GM23248 (cell line): ENCODE data around the gene ZMIZ1. TPM values are rescaled to one million over a fixed set of nuclear protein-coding genes. Genes with fewer than 3 reads are reported as not detected.

ENCODE experiments used
- DNase-seq: peaks from one replicate; pipeline ENCODE4 v3.0.0-alpha.2; 2015
- H2AFZ ChIP-seq: fragments of 200-600 bp; sonication (generic); 2 replicates; pipeline ENCODE4 v1.6.1; 2016; ENCODE audit warnings: antibody characterized with exemption
- H3F3A ChIP-seq: fragments of 200-600 bp; sonication (generic); 2 replicates; pipeline ENCODE4 v1.6.1; 2016; ENCODE audit warnings: mild to moderate bottlenecking, antibody characterized with exemption, mixed run types; ENCODE audit not compliant: insufficient read depth
- H3K27ac ChIP-seq: fragments of 200-600 bp; sonication (generic); 2 replicates; pipeline ENCODE4 v1.5.1; 2016; ENCODE audit warnings: mild to moderate bottlenecking
- H3K27me3 ChIP-seq: fragments of 200-600 bp; sonication (generic); replicated peaks from 2 replicates; pipeline ENCODE4 v1.6.1; 2016; ENCODE audit warnings: mild to moderate bottlenecking; ENCODE audit not compliant: insufficient read depth
- H3K36me3 ChIP-seq: fragments of 200-600 bp; sonication (generic); 2 replicates; pipeline ENCODE4 v1.6.1; 2016; ENCODE audit warnings: low read depth, mild to moderate bottlenecking
- H3K4me1 ChIP-seq: fragments of 200-600 bp; sonication (generic); 2 replicates; pipeline ENCODE4 v1.6.1; 2016; ENCODE audit warnings: mild to moderate bottlenecking; ENCODE audit not compliant: insufficient read depth
- H3K4me2 ChIP-seq: fragments of 200-600 bp; sonication (generic); one replicate; pipeline ENCODE4 v1.6.1; 2016; ENCODE audit warnings: mild to moderate bottlenecking; ENCODE audit not compliant: unreplicated experiment
- H3K4me3 ChIP-seq: fragments of 200-600 bp; sonication (generic); 2 replicates; pipeline ENCODE4 v1.5.1; 2016; ENCODE audit warnings: mild to moderate bottlenecking
- H3K79me2 ChIP-seq: fragments of 200-600 bp; sonication (generic); 2 replicates; pipeline ENCODE4 v1.6.1; 2016; ENCODE audit warnings: mild to moderate bottlenecking; ENCODE audit not compliant: insufficient read depth
- H3K9ac ChIP-seq: fragments of 200-600 bp; sonication (generic); 2 replicates; pipeline ENCODE4 v1.6.1; 2016; ENCODE audit warnings: mild to moderate bottlenecking
- H3K9me2 ChIP-seq: fragments of 200-600 bp; sonication (generic); 2 replicates; pipeline ENCODE4 v1.6.1; 2016; ENCODE audit warnings: mixed run types, mild to moderate bottlenecking, moderate library complexity; ENCODE audit not compliant: insufficient read depth
- H3K9me3 ChIP-seq: fragments of 200-600 bp; sonication (generic); one replicate; pipeline ENCODE4 v1.6.1; 2017; ENCODE audit warnings: low read depth
- H4K20me1 ChIP-seq: fragments of 200-600 bp; sonication (generic); 2 replicates; pipeline ENCODE4 v1.6.0; 2016; ENCODE audit not compliant: insufficient read depth
- EZH2 ChIP-seq: fragments of 200-600 bp; sonication (generic); IDR thresholded peaks from 2 replicates; pipeline ENCODE4 v1.6.1; 2018; ENCODE audit warnings: antibody characterized with exemption, mild to moderate bottlenecking; ENCODE audit not compliant: insufficient read depth, poor library complexity, severe bottlenecking
- EZH2phosphoT487 ChIP-seq: fragments of 200-600 bp; sonication (generic); IDR thresholded peaks from 2 replicates; pipeline ENCODE4 v1.6.1; 2018; ENCODE audit warnings: antibody characterized with exemption, moderate library complexity, mild to moderate bottlenecking, low read depth; ENCODE audit not compliant: insufficient read depth
- WGBS, 2 experiments: methylation state at CpG; one replicate each; pipeline ENCODE4 v1.1.6; 2015 to 2017; ENCODE audit warnings: low lambda C conversion rate in 2 of 2, low coverage in 1 of 2; ENCODE audit errors: missing lambda C conversion rate in 2 of 2; 5-methylcytosine and 5-hydroxymethylcytosine counted together
- in situ Hi-C: fragments of 300-500 bp; cut with MboI; formaldehyde crosslinking; loops from 2 replicates; pipeline ENCODE4 v1.15.0; 2020
- polyA plus RNA-seq: library from polyadenylated mRNA; unstranded; fragments of >200 nt; fragmentation: Nextera tagmentation; extraction: Ambion mirVana; gene quantifications from 2 replicates; pipeline ENCODE4 v1.2.1, GENCODE V29; 2016
- total RNA-seq: library from RNA; depleted of rRNA; stranded (reverse); fragments of >200 nt; shearing (Covaris generic); gene quantifications from 2 replicates; pipeline ENCODE4 v1.2.3, GENCODE V29; 2014

Gene ZMIZ1
- total and polyA plus RNA-seq, 2 experiments from 2014 or later: 21.9 to 28.4 TPM

GRCh38 chr10:79182781-79183467, 114.2 kb downstream of the ZMIZ1 start:
- Histone ChIP-seq H3K27ac (peak overlapping the region; percentile 74), H3K79me2 (peaks cover 61% of the 10 kb centered on the region), H3K9me2 (no peaks in the 10 kb centered on the region), H3K9ac (peak overlapping the region; percentile 64; the same call in 1 of the 2 replicates), H3K9me3 (no peaks in the 10 kb centered on the region), H3K27me3 (no peaks in the 10 kb centered on the region), H3K4me2 (no peak overlapping the region), H4K20me1 (no peaks in the 10 kb centered on the region), H3K4me3 (no peak overlapping the region), H3F3A (peaks cover 43% of the 10 kb centered on the region), H3K36me3 (0 out of 2 replicates have a peak, but pooled peaks cover 4% of the 10 kb centered on the region), H2AFZ (no peak overlapping the region), H3K4me1 (peaks cover 52% of the 10 kb centered on the region)
- 71 to 73% methylated on average over 14 of the region's 14 CpGs for WGBS, 2 experiments
- TF ChIP-seq EZH2 (no peak), EZH2phosphoT487 (no peak)
- in situ Hi-C loops: no loop called here
- peak; percentile 31 for DNase-seq

- Histone ChIP-seq H3K4me1 (peaks cover 47% of the 10 kb centered on the region), H3K9me3 (no peaks in the 10 kb centered on the region), H2AFZ (no peak overlapping the region), H3K27ac (peak overlapping the region; percentile 74), H3K79me2 (peaks cover 62% of the 10 kb centered on the region), H3K36me3 (0 out of 2 replicates have a peak, but pooled peaks cover 4% of the 10 kb centered on the region), H4K20me1 (no peaks in the 10 kb centered on the region), H3K4me3 (no peak overlapping the region), H3K9ac (peak overlapping the region; percentile 64), H3K9me2 (no peaks in the 10 kb centered on the region), H3K4me2 (peak overlapping the region; percentile 15), H3K27me3 (no peaks in the 10 kb centered on the region), H3F3A (peaks cover 38% of the 10 kb centered on the region)
- in situ Hi-C loops: no loop called here
- no peak for DNase-seq
- TF ChIP-seq EZH2 (no peak), EZH2phosphoT487 (no peak)
- 87 to 88% methylated on average over 5 of the region's 5 CpGs for WGBS, 2 experiments
Observed at GRCh38 chr10:79183468-79183865, 114.7 kb downstream of the ZMIZ1 start.

DNA sequence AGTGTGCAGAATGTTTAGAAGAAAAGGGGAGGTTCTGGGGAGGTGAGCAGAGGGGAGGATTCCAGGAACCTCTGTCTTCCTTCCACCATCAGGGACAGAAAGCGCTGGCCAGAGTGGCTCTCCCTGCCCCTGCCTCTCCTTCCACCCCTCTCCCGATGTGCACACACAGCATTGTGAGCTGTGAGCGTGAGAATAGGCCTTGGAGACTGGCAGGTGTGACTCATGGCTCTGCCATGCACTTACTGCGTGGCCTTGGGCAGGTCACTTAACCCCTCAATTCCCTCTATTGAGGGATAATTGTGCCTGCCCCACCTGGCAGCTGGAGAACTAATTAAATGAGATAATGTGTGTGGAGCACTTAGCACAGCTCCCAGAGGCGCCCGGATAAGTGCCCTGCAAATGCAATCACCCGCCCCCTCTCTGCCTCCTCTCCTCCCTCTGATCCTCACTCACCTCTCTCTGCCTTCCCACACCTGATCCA, 115.4 kb downstream of the ZMIZ1 start:
- Histone ChIP-seq H3K79me2 (peaks cover 69% of the 10 kb centered on the region), H4K20me1 (no peaks in the 10 kb centered on the region), H3K4me2 (peak overlapping the region; percentile 15), H3K9me3 (no peaks in the 10 kb centered on the region), H3K27me3 (no peaks in the 10 kb centered on the region), H3K4me3 (no peak overlapping the region), H3F3A (peaks cover 39% of the 10 kb centered on the region), H3K9me2 (no peaks in the 10 kb centered on the region), H3K4me1 (peaks cover 47% of the 10 kb centered on the region), H3K27ac (peak overlapping the region; percentile 74), H3K9ac (peak overlapping the region; percentile 64), H3K36me3 (0 out of 2 replicates have a peak, but pooled peaks cover 4% of the 10 kb centered on the region), H2AFZ (no peak overlapping the region)
- TF ChIP-seq EZH2 (no peak), EZH2phosphoT487 (no peak)
- in situ Hi-C loops: no loop called here
- DNase-seq: peak; percentile 94
- WGBS, 2 experiments: 36 to 38% methylated on average over 7 of the region's 7 CpGs

- peaks cover 50% of the 10 kb centered on the region for H3K4me1 ChIP-seq
- in situ Hi-C loops: no loop called here
- no peaks in the 10 kb centered on the region for H3K9me3 ChIP-seq
- no peaks in the 10 kb centered on the region for H4K20me1 ChIP-seq
- peaks cover 41% of the 10 kb centered on the region for H3F3A ChIP-seq
- no peak overlapping the region for H3K4me3 ChIP-seq
- H3K79me2 ChIP-seq: peaks cover 74% of the 10 kb centered on the region
- no peaks in the 10 kb centered on the region for H3K27me3 ChIP-seq
- 30 to 32% methylated on average over 6 of the region's 6 CpGs for WGBS, 2 experiments
- peak overlapping the region; percentile 49 for H3K9ac ChIP-seq
- TF ChIP-seq EZH2phosphoT487 (no peak), EZH2 (no peak)
- DNase-seq: no peak
- H2AFZ ChIP-seq: no peak overlapping the region
- H3K36me3 ChIP-seq: 0 out of 2 replicates have a peak, but pooled peaks cover 4% of the 10 kb centered on the region
- H3K4me2 ChIP-seq: peak overlapping the region; percentile 13
- H3K27ac ChIP-seq: peak overlapping the region; percentile 74
- no peaks in the 10 kb centered on the region for H3K9me2 ChIP-seq
Observed at GRCh38 chr10:79184657-79185056, 115.9 kb downstream of the ZMIZ1 start.
